Activated T-cell treated with anti-CD3 and anti-CD28 coated beads for 24 hours (primary cell): ENCODE results near the gene OR56A3.

Source experiments
- DNase-seq: peaks from one replicate; pipeline ENCODE4 v3.0.0-alpha.2; 2020; ENCODE audit warnings: low read depth

OR56A3 gene

GRCh38 chr11:5973530-5973929 is 31.5 kb downstream of the OR56A3 start:
- DNase-seq, result no peak

- DNase-seq, result no peak
Observed at GRCh38 chr11:5983443-5983842, 41.4 kb downstream of the OR56A3 start.

GRCh38 chr11:5986885-5987284 is 44.8 kb downstream of the OR56A3 start, which contains the start of gene OR52L1:
OR52L1 (minus strand) TSS chr11:5986985; CDS start chr11:5986930, 55 bp downstream.
- DNase-seq, result no peak

- no peak for DNase-seq
Observed at GRCh38 chr11:5989203-5989602, 47.2 kb downstream of the OR56A3 start.

GRCh38 chr11:5992150-5992549 is 50.1 kb downstream of the OR56A3 start:
- DNase-seq, result no peak

GRCh38 chr11:5992604-5993251 is 50.7 kb downstream of the OR56A3 start:
- no peak for DNase-seq

GRCh38 chr11:5994791-5995190 is 52.7 kb downstream of the OR56A3 start:
- no peak for DNase-seq
